Activated CD8-positive, alpha-beta memory T cell treated with anti-CD3 and anti-CD28 coated beads, Interleukin-2, amount 10 ng/mL, durations not matched to agents 7 days and 5 days (primary cell): ENCODE results near the gene SLC4A1. TPM values are rescaled to one million over a fixed set of nuclear protein-coding genes. Genes with fewer than 3 reads are reported as not detected.
A peak's percentile ranks its signal among the peaks of the same experiment; 100 is the strongest.
"Not testable (repeated sequence)": the region's sequence is repeated elsewhere in the genome, so short reads cannot be mapped to it uniquely, and the experiment has no call there.

Source experiments
- ATAC-seq: fragments of 150-1000 bp; cut with Tn5 transposase; one replicate; pipeline ENCODE4 v1.10.0; 2021; ENCODE audit warnings: moderate library complexity
- CTCF ChIA-PET: fragments of 350-600 bp; sonication (Branson Sonifier 250); formaldehyde crosslinking; loops from one replicate; lab custom pipeline; 2021; ENCODE audit warnings: antibody characterized with exemption; lab: Charles Lee
- DNase-seq: peaks from one replicate; pipeline ENCODE4 v3.0.0-alpha.2; 2020
- H3K27ac Mint-ChIP-seq: one replicate; pipeline ENCODE4 v1.8.0; 2021; ENCODE audit warnings: mild to moderate bottlenecking, mixed read lengths
- H3K27me3 Mint-ChIP-seq: one replicate; pipeline ENCODE4 v1.8.0; 2021; ENCODE audit warnings: mixed read lengths
- H3K36me3 Mint-ChIP-seq: one replicate; pipeline ENCODE4 v1.8.0; 2021; ENCODE audit warnings: mild to moderate bottlenecking, mixed read lengths
- H3K4me1 Mint-ChIP-seq: one replicate; pipeline ENCODE4 v1.8.0; 2021; ENCODE audit warnings: mixed read lengths
- H3K4me3 Mint-ChIP-seq: one replicate; pipeline ENCODE4 v1.8.0; 2021; ENCODE audit warnings: mild to moderate bottlenecking, moderate library complexity, mixed read lengths
- H3K9me3 Mint-ChIP-seq: one replicate; pipeline ENCODE4 v1.8.0; 2022; ENCODE audit warnings: low read depth, mixed read lengths
- total RNA-seq, 2 experiments: library from RNA; stranded (reverse); gene quantifications; one replicate each; pipeline ENCODE4 v1.2.3, GENCODE V29; 2021

SLC4A1 gene
- total RNA-seq, 2 experiments from 2014 or later: not detected

DNA sequence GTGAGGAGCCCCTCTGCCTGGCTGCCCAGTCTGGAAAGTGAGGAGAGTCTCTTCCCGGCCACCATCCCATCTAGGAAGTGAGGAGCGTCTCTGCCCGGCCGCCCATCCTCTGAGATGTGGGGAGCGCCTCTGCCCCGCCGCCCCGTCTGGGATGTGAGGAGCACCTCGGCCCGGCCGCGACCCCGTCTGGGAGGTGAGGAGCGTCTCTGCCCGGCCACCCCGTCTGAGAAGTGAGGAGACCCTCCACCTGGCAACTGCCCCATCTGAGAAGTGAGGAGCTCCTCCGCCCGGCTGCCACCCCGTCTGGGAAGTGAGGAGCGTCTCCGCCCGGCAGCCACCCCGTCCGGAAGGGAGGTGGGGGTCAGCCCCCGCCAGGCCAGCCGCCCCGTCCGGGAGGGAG, 30.0 kb downstream of the SLC4A1 start:
- H3K27me3 Mint-ChIP-seq, H3K27ac Mint-ChIP-seq, CTCF ChIA-PET, H3K36me3 Mint-ChIP-seq, ATAC-seq, H3K4me3 Mint-ChIP-seq, DNase-seq, H3K9me3 Mint-ChIP-seq: not testable (repeated sequence)
- H3K4me1 Mint-ChIP-seq: peaks cover 11% of the 10 kb centered on the region

DNA sequence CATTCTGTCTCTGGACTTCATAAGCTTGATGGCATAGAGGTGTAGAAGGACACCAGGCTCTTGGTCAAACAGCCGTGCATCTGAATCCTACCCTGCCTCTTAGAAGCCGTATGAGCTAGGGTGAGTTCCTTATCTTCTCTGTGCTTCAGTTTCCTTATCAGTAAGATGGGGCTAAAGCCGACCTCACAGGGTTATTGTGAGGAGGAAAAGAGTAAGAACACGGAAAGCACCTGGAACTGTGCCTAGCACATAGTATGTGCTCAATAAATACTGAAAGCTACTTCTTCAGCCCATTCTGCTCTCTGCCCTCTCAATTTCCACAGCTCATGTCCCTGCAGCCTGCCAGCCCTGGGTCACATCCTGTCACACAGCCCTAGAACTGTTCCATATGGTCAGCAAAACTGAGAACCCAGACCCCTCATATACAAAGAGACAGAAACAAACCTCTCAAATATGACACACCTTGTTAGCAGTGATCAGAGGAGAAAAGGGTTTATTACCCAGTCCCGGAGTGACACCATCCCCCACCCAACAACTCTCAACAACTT, 31.4 kb downstream of the SLC4A1 start:
- CTCF ChIA-PET: interaction anchor here (0.9 to 1.0 kb wide), 3 partner anchors 10 to 109 kb away, joined by 3 to 4 read pairs (median 3); partner anchors contain the start of gene GRN
- Mint-ChIP-seq H3K27me3 (peaks cover 2% of the 10 kb centered on the region), H3K36me3 (no peaks in the 10 kb centered on the region), H3K4me1 (peaks cover 11% of the 10 kb centered on the region), H3K27ac (no peak overlapping the region), H3K9me3 (no peaks in the 10 kb centered on the region), H3K4me3 (no peak overlapping the region)
- ATAC-seq (no peak), DNase-seq (no peak)

DNA sequence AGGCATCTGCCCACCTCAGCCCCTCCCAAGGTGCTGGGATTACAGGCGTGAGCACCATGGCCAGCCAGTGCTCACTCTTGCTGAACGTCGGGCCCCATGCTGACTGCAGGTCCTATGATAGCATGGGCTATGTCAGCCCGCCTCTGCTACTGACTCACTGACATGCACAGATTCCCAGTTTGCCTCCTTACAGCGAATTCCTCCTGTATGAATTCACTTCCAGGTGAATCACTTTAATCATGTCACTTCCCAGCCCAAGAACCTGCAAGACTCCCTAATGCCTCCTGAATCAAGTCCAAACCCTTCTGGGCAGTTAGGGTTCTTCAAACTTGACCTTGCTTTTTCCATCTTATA, 32.4 kb downstream of the SLC4A1 start:
- no peaks in the 10 kb centered on the region for H3K36me3 Mint-ChIP-seq
- CTCF ChIA-PET: no interaction called here
- no peak for DNase-seq
- H3K27me3 Mint-ChIP-seq: peaks cover 2% of the 10 kb centered on the region
- no peaks in the 10 kb centered on the region for H3K9me3 Mint-ChIP-seq
- H3K4me1 Mint-ChIP-seq: peaks cover 11% of the 10 kb centered on the region
- ATAC-seq: no peak
- H3K4me3 Mint-ChIP-seq: no peak overlapping the region
- no peak overlapping the region for H3K27ac Mint-ChIP-seq

- H3K36me3 Mint-ChIP-seq: no peaks in the 10 kb centered on the region
- CTCF ChIA-PET: no interaction called here
- no peak for ATAC-seq
Measured at GRCh38 chr17:44233582-44233981, 34.4 kb downstream of the SLC4A1 start.

GRCh38 chr17:44232061-44232460, 35.9 kb downstream of the SLC4A1 start:
- Mint-ChIP-seq H3K36me3 (no peaks in the 10 kb centered on the region), H3K9me3 (no peaks in the 10 kb centered on the region), H3K4me3 (no peak overlapping the region), H3K27ac (no peak overlapping the region), H3K4me1 (peaks cover 11% of the 10 kb centered on the region), H3K27me3 (peaks cover 2% of the 10 kb centered on the region)
- no peak for ATAC-seq
- no peak for DNase-seq
- CTCF ChIA-PET: interaction anchor here (1.9 kb wide), 1 partner anchor 22 kb away, joined by 5 read pairs; no protein-coding TSS in a partner anchor

More at GRCh38 chr17:44233582-44233981, 34.4 kb downstream of the SLC4A1 start:
- no peak for DNase-seq
- Mint-ChIP-seq H3K4me3 (no peak overlapping the region), H3K27ac (no peak overlapping the region), H3K9me3 (no peaks in the 10 kb centered on the region), H3K27me3 (peaks cover 2% of the 10 kb centered on the region), H3K4me1 (peaks cover 11% of the 10 kb centered on the region)

DNA sequence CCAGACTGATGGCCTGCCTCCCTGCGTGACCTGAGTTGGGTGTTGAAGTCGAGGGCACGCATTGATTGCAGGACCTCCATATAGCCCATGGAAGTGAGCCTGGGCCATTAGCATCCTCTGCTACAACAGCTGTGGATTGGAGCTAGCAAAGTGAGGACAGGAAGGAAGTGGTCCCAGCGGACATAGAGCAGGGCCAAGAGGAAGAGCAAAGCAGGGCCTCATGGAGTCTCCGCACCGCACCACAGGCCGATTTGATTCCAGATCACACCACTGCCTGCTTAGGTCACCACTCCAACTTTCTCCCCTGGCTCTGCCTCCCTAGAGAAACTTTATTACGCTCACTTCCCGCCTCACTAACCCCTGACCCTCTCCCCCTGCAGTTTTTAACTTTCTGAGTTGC, 37.8 kb downstream of the SLC4A1 start:
- no peaks in the 10 kb centered on the region for H3K9me3 Mint-ChIP-seq
- ATAC-seq: no peak
- H3K27me3 Mint-ChIP-seq: peaks cover 2% of the 10 kb centered on the region
- no peak overlapping the region for H3K27ac Mint-ChIP-seq
- H3K36me3 Mint-ChIP-seq: no peaks in the 10 kb centered on the region
- CTCF ChIA-PET: interaction anchor here (1.2 to 1.5 kb wide), 2 partner anchors 9 to 21 kb away, joined by 6 to 7 read pairs; no protein-coding TSS in a partner anchor
- DNase-seq: no peak
- peaks cover 4% of the 10 kb centered on the region for H3K4me1 Mint-ChIP-seq
- H3K4me3 Mint-ChIP-seq: no peak overlapping the region

DNA sequence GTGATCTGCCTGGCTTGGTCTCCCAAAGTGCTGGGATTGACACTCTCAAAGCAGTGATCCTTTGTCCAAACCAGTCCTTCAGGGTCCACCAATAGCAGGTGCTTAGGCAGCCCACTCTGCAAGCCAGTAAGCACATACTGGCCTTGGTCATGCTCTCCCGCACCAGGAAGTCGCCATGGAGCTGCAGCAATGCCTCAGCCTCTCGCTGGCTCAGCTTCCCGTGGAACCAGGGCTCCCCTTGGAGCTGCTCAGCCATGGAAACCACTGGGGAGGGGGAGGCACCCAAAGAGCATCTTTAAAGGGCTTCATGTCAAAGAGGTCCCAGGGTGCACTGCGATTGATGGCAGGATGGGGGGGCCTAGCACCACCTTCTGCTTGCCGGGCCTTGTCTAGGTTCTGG, 38.8 kb downstream of the SLC4A1 start:
- CTCF ChIA-PET: interaction anchor here (0.7 to 1.5 kb wide), 3 partner anchors 11 to 49 kb away, joined by 3 to 6 read pairs (median 5); no protein-coding TSS in a partner anchor
- Mint-ChIP-seq H3K27ac (no peak overlapping the region), H3K4me3 (no peak overlapping the region), H3K9me3 (no peaks in the 10 kb centered on the region), H3K4me1 (no peaks in the 10 kb centered on the region), H3K36me3 (no peaks in the 10 kb centered on the region), H3K27me3 (peaks cover 2% of the 10 kb centered on the region)
- DNase-seq (no peak), ATAC-seq (no peak)

DNA sequence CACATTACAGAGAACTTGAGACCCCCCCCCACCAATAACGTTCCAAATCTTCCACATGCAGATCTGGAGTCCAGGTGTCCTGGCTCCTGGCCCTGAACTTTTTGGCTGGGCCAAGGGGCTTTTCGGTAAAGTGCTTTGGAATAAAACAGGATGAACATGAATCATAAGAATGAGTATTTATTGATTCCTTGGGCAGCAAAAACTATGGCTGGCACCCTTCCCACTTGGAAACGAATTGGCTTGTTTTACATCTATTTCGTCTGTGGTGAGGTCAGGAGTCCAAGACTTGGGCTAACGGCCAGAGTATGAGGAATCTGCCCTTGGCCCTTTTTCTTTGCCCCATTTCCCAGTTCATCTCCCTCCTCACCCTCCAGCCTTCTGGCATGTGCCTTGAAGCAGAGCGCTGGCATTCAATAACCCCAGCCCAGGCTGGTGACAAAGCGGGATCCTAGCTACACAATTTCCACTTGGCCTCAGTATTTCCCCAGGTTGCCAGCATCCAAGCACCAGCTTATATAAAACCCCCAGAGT, 44.3 kb downstream of the SLC4A1 start:
- ATAC-seq (no peak), DNase-seq (no peak)
- Mint-ChIP-seq H3K9me3 (no peaks in the 10 kb centered on the region), H3K27ac (no peak overlapping the region), H3K27me3 (no peaks in the 10 kb centered on the region), H3K4me3 (no peak overlapping the region), H3K36me3 (no peaks in the 10 kb centered on the region), H3K4me1 (peaks cover 8% of the 10 kb centered on the region)
- CTCF ChIA-PET: interaction anchor here (0.8 to 6.3 kb wide), 2 partner anchors 14 to 122 kb away, joined by 4 to 74 read pairs; no protein-coding TSS in a partner anchor

DNA sequence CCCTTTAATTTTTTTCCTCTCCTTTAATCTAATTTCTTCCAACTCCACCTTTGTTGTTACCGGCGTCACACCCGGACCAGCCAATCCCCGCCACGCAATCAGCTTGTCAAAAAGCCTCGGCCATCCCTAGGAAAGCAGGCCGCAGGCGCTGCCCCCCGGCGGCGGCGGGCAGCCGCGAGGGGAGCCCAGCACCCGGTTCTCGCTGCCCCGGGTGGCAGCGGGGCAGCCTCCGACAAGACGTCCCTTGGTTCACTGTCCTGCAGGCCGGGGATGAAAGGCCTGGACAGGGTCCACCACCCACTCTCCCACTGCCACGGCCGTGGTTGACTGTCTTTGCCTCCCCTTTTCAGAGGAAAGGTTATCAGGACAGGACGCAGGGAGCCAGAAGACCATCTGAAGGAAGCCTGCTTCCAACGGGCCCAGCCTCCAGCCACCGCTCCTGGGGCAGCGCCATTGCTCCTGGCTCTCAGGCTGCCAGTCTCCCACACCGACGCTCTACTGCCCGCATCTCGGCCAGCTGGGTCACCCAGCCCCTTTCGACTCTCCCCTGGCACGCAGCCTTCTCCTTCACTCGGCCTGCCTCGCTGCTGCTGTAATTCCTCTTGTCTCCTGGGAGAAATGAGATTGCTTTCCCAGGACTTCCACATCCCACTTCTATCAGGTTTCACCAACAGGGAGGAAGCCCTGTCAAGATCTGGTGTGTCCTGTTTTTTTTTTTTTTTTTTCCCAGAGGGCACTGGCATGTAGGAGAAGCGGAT, 45.6 kb downstream of the SLC4A1 start:
- Mint-ChIP-seq H3K4me3 (peak overlapping the region; percentile 90), H3K27me3 (no peaks in the 10 kb centered on the region), H3K36me3 (peaks cover 4% of the 10 kb centered on the region), H3K4me1 (peaks cover 8% of the 10 kb centered on the region), H3K27ac (peak overlapping the region; percentile 89), H3K9me3 (no peaks in the 10 kb centered on the region)
- ATAC-seq: no peak
- CTCF ChIA-PET: interaction anchor here (0.7 to 6.3 kb wide), 20 partner anchors 8 to 233 kb away, joined by 3 to 74 read pairs (median 4); partner anchors contain the start of genes GRN, TMEM101 and TMUB2
- DNase-seq: peak; percentile 61

DNA sequence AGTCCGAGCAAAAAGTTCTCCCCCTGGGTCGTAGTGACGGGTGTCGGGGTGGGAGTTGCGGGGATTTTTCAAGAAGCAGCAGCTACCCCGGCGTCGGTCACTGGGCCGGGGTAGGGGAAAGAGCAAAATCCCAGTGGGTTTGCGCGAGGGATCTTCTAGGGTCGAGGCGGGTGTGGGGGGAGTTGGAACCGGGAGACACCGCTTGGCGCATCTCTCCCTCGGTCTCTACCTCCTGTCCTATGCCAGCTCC, 46.1 kb downstream of the SLC4A1 start:
- Mint-ChIP-seq H3K4me1 (peaks cover 11% of the 10 kb centered on the region), H3K27ac (peak overlapping the region; percentile 89), H3K27me3 (no peaks in the 10 kb centered on the region), H3K36me3 (peaks cover 7% of the 10 kb centered on the region), H3K4me3 (peak overlapping the region; percentile 90), H3K9me3 (no peaks in the 10 kb centered on the region)
- CTCF ChIA-PET: interaction anchor here (0.7 to 6.3 kb wide), 20 partner anchors 9 to 233 kb away, joined by 3 to 74 read pairs (median 4); partner anchors contain the start of genes GRN, TMEM101 and TMUB2
- ATAC-seq (no peak), DNase-seq (no peak)

DNA sequence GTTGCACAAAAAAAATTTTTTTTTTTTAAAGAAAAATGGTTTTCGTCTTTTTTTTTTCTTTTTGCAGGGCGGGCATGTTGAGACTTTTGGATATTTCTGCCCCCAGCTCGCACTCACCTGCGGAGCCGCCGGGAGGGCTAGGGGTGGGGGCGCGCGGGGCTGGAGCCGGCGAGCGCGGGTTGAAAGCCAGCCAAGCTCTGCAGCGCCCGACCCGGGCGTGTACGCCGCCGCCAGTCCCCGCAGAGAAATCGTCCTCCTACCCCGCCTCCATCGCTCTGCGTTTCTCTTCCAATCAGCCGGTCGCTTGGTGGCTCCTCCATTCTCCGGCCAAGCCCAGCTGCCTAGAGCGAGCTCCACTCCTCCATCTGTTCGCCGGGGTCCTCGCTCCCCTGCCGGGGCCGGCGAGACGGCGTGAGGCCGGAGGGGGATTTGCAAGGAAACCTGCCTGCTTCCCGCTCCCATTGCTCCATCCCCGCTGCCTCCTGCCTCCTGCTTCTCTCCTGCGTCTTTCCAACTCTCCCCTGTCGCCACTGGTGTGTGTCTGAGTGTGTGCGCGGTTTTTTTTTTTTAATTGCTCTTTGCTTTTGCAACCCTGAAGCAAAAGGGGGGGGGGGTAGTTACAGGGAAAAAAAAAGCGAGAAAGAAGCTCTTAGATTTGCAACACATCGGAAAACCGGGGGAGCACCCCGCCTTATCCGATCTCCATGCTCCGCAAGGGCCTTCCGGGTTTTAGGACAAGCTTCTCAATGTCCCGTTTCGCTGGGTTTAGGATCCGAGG, 46.7 kb downstream of the SLC4A1 start:
- DNase-seq (peak; percentile 80), ATAC-seq (peak; percentile 25)
- no peaks in the 10 kb centered on the region for H3K27me3 Mint-ChIP-seq
- peak overlapping the region; percentile 89 for H3K27ac Mint-ChIP-seq
- peaks cover 12% of the 10 kb centered on the region for H3K36me3 Mint-ChIP-seq
- CTCF ChIA-PET: interaction anchor here (0.7 to 6.3 kb wide), 19 partner anchors 10 to 234 kb away, joined by 3 to 74 read pairs (median 5); partner anchors contain the start of genes GRN, TMEM101 and TMUB2
- peaks cover 16% of the 10 kb centered on the region for H3K4me1 Mint-ChIP-seq
- no peaks in the 10 kb centered on the region for H3K9me3 Mint-ChIP-seq
- peak overlapping the region; percentile 90 for H3K4me3 Mint-ChIP-seq

DNA sequence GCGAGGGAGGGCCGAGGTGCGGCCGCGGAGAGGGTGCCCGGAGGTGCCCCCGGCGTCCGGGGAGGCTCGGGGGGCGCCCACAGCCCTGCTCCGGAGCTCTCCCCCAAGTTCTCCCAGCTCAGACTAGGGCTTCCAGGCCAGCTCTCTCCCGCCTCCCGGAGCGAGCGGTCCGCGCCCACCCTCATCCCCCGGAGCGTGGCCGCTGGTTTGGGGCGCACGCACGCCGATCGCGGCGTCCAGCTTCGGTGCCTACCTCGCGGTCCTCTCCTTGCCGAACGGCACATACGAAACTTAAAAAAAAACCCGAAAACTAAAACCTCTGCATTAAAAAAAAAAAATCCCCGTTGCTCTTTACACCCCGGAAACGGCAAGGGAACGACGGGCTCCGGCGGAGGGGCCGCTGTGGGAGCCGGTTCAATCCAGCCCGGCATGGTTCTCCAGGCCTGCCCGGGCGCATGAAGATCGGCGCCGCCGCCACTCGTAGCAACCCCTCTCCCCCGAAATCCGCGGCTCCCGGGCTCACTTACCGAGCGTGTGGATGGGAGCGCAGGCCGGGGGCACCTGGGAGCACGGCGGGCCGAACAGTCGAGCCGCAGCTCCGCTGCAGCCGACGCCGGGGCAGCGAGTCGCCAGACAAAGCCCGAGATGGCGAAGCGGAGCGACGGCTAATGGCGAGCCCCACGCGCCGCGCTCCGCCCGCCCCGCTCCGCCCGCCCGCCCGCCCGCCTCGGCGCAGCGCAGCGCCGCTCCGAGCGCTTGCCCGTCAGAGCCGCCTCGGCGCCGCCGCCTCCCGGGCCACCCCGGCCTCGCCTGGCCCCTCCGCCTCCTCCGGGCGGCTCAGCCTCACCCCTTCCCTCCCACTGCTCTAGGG, 47.5 kb downstream of the SLC4A1 start:
- CTCF ChIA-PET: interaction anchor here (0.9 to 6.3 kb wide), 17 partner anchors 10 to 125 kb away, joined by 3 to 74 read pairs (median 6); partner anchors contain the start of genes GRN, HDAC5 and TMUB2
- Mint-ChIP-seq H3K9me3 (no peaks in the 10 kb centered on the region), H3K36me3 (peaks cover 21% of the 10 kb centered on the region), H3K27me3 (no peaks in the 10 kb centered on the region), H3K27ac (peak overlapping the region; percentile 94), H3K4me1 (peaks cover 24% of the 10 kb centered on the region), H3K4me3 (peak overlapping the region; percentile 90)
- ATAC-seq (peak; percentile 14), DNase-seq (peak; percentile 78)
